Measurements from ENCODE around the gene SURF2. TPM values are rescaled to one million over a fixed set of nuclear protein-coding genes. Genes with fewer than 3 reads are reported as not detected.
"Not testable (repeated sequence)": the region's sequence is repeated elsewhere in the genome, so short reads cannot be mapped to it uniquely, and the experiment has no call there.

Gene SURF2
- total RNA-seq, 1 donor from 2014 or later: 11.2 TPM

DNA sequence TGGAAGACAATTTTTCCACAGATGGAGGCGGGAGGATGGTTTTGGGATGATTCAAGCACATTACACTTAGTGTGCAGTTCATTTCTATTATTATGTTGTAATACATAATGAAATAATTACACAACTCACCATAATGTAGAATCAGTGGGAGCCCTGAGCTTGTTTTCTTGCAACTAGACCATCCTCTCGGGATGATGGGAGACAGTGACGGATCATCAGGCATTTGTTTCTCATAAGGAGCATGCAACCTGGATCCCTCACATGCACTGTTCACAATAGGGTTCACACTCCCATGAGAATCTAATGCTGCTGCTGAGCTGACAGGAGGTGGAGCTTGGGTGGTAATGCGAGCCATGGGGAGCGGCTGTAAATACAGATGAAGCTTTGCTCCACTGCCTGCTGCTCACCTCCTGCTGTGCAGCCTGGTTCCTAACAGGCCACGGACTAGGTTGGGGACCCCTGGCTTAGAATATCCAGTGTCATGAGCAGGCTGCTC, 21.4 kb downstream of the SURF2 start:
- no peak for DNase-seq

DNA sequence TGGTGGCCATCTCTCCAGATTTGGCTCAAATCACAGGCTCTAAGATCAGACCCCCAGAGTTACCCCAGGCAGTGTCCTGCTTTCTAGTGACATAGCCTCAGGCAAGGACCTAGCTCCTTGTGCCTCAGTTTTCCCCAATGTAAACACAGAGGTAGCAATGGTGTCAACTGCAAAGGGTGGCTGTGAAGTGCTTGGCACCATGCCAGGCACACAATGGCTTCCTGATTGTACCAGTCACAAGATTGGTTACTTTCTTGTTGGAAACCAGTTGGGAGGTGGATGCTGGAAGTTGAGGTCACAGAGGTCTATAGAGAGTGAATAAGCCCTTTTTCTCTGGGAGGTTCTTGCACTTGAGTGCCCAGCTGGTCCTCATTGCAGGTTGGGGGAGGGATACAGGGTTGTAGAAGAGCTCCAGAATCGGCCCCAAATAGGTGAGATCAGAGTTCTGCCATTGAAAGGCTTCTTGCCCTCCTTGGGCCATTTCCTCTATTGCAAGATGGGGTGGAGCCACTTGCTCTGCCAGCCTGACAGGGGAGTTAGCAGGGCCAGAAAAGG, 22.1 kb downstream of the SURF2 start:
- DNase-seq: peak; percentile 13

DNA sequence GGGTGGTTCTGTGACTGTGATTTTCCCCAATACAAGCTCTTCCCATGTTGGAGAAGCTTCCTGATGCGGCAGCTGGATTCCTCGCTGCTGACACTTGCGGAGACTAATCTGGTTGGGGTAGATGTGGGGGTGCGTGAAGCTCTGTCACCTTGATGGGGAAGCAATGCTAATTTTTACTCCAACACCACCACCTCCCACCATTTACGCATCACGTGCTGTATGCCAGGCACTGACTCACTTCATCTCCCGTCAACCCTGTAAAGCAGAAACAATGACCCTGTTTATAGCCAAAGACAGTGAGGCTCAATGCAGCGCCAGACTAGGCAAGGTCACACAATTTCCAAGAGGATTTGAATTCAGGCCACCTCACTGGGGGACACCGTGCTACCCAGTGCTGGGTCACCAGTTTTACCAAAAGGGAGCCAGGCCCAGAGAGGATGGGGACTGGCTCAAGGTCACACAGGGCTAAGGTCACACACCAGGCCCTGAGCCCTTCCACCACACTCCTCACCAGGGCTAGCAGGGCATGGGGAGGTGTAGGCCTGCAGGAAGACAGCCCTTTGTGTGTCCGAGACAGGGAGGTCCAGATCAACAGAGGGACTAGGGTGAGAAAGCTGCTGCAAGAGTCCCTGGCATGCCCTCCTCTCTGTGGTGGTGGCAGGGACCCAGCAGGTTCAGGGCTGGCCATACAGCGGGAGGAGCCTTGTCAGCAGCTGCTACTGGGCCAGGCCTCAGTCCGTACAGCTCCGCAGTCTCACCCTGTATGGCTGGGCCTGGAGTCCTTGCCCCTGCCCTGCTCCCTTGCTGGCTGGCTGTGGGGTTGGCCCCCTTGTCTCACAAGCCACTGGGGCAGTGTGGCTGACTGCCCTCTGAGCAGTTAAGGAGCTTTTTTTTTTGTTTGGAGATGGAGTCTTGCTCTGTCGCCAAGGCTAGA, 23.1 kb downstream of the SURF2 start:
- DNase-seq: peak; percentile 19

DNA sequence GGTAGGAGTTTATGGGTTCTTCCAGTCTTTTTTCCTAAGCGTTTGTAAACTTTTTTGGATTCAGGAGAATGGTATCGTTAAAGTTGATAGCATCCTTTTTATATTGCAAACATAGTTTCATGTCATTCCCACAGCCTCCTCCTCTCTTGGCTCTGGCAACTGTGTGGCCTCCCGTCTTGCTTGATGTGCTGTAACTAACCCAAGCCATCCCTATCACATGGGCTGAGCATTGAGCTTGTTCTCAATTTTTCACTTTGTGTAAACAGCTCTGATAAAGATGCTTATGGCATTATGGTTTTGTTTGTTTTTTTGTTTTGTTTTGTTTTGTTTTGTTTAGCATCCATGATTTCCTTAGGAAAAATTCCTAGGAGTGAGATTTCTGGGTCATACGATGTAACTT, 24.4 kb downstream of the SURF2 start:
- DNase-seq: no peak

DNA sequence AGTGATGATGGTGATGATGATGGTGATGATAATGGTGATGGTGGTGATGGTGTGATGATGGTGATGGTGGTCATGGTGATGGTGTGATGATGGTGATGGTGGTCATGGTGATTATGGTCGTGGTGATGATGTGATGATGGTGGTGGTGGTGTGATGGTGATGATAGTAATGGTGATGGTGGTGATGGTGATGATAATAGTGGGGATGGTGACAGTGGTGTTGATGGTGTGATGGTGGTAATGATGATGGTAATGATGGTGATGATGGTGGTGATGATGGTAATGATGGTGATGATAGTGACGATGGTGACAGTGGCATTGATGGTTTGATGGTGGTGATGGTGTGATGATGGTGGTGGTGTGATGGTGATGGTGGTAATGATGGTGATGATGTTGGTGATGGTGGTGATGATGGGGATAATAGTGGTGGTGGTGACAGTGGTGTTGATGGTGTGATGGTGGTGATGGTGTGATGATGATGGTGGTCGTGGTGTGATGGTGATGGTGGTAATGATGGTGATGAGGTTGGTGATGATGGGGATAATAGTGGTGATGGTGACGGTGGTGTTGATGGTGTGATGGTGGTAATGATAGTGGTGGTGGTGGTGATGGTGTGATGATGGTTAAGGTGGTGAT, 26.3 kb downstream of the SURF2 start:
- no peak for DNase-seq

- no peak for DNase-seq
Measured at GRCh38 chr9:133383438-133383837, 27.1 kb downstream of the SURF2 start.

- no peak for DNase-seq
Measured at GRCh38 chr9:133384736-133385321, 28.5 kb downstream of the SURF2 start.

GRCh38 chr9:133385452-133385851, 29.1 kb downstream of the SURF2 start:
- no peak for DNase-seq

- no peak for DNase-seq
Measured at GRCh38 chr9:133386338-133386737, 30.0 kb downstream of the SURF2 start.

GRCh38 chr9:133387680-133388079, 31.3 kb downstream of the SURF2 start:
- no peak for DNase-seq

DNA sequence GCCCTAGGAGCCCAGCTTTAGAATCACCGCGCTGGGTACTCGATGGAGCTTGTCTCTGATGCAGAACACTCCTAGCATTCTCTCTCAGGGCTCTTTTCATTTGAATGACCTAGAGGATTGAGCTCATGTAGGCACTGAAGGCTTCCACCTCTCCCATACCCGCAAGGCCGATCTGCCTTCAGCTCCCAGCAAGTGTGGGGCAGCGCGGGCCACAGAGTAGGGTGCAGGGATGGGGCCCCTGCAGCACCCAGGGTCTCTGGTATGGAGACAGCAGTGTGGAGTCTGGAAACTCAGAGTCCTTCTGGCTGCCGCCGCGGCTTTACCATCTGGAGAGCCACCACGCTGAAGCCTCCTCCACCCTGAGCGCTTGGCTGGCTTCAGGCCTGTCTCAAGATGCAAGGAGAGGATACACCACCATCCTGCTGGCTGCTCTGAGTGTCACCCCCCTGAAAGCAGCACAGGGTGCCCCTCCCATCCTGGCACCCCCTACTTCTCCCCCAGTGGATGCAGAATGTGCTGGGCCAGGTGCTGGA, 32.7 kb downstream of the SURF2 start:
- no peak for DNase-seq

DNA sequence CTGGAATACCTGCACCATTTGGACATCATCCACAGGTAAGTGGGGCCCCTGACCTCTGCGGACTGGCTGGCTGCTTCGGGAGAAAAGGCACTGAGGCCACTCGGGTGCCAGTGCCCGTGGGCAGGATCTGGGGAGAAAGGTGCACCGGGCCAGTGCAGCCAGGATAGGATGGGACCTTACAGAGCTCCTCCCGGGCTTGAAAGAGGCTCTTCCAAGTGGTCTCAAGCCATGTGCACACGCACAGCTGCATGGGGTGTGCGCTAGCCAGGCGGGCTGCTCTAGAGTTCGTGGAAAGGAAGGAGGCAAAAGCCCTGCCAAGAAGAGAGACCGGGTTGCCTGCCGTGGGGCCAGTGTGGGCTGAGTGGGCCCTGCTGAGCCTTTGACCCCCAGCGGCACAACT, 33.2 kb downstream of the SURF2 start:
- no peak for DNase-seq

- DNase-seq: no peak
Measured at GRCh38 chr9:133390713-133391112, 34.4 kb downstream of the SURF2 start.

GRCh38 chr9:133391449-133391848, 35.1 kb downstream of the SURF2 start:
- not testable (repeated sequence) for DNase-seq

GRCh38 chr9:133392308-133392707, 36.0 kb downstream of the SURF2 start:
- not testable (repeated sequence) for DNase-seq

GRCh38 chr9:133393399-133393798, 37.0 kb downstream of the SURF2 start:
- DNase-seq: no peak

DNA sequence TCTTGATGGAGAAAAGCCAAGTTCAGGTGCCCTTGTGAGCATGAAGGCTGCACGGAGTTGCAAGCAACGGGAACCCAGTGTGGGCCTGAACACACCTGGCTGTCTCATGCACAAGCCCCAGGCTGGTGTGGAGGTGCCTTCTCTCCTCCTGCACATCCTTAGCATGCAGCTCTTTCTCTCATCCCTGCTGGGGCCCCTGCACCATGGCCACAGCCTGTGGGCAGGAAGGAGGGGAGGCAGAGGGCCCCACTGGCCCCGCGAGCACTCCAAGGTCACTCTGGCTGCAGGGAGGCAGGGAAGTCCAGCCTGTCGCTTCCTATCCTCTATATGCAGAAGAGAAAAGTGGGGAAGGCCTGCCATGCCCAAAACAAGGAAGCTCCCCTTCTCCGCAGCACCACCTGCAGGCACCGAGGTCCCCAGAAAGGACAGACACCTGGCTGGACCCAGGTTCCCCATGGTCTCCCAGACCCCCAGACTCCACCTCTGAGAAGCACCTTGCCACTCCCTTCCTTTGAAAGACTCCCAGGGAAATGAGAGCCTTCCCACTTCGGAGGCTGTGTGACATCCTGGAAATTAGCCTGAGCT, 38.4 kb downstream of the SURF2 start:
- no peak for DNase-seq

DNA sequence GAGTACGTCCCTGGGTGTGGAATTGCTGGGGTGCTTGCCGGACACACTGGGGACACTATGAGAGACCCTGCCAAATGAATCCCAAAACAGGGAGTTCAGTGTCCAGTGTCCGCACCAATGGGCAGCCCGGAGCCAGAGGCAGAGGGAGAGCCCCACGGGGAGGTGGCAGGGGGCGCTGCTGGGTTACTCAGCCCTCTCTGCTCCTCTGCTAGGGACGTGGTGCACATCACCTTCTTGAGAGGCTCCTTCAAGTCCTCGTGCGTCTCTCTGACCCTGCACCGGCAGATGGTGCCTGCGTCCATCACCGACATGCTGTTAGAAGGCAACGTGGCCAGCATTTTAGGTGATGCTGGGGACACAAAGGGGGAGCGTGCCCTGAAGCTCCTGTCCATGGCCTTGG, 40.6 kb downstream of the SURF2 start:
- DNase-seq: peak; percentile 39

- DNase-seq: no peak
Measured at GRCh38 chr9:133397370-133397769, 41.0 kb downstream of the SURF2 start.

GRCh38 chr9:133397895-133398294, 41.5 kb downstream of the SURF2 start:
- no peak for DNase-seq

DNA sequence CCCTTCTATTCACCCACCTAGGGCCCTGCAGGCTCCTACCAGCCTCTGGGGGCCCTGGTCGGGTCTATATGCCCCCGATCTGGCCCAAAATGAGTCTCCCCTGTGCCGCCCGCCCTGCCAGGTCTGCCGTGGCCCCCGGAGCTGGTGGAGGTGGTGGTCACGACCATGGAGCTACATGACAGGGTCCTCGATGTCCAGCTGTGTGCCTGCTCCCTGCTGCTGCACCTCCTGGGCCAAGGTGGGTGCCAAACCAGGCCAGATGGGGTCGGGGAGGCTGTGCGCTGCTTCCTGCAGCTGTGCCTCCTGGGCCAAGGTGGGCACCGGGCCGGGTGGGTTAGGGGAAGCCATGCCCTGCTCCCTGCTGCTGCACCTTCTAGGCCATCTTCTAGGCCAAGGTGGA, 43.9 kb downstream of the SURF2 start:
- DNase-seq: no peak

DNA sequence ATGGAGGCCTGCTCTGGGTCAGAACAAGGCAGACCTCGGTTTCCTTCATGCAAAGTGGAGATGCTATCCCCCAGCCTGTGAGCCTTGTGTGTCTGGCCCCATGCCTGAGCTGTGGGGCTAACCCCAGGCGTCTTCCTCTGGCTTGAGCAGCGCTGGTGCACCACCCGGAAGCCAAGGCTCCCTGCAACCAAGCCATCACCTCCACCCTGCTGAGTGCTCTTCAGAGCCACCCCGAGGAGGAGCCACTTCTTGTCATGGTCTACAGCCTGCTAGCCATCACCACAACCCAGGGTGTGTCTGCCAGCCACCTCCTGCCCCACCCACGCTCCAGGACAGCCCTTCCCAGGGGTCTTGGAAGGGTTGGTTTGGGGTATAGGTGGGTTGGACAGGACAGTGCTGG, 45.2 kb downstream of the SURF2 start:
- no peak for DNase-seq

GRCh38 chr9:133402689-133403088, 46.3 kb downstream of the SURF2 start:
- no peak for DNase-seq

Measured in dermis blood vessel endothelial cell (primary cell).